Chondrocyte (in vitro differentiated cells): ENCODE measurements around the gene VPS13C. TPM values are rescaled to one million over a fixed set of nuclear protein-coding genes. Genes with fewer than 3 reads are reported as not detected.

ENCODE experiments used
- DNase-seq: peaks from one replicate; pipeline ENCODE4 v3.0.0; 2021; ENCODE audit warnings: mixed read lengths, low spot score
- H3K27ac Mint-ChIP-seq: one replicate; pipeline ENCODE4 v1.8.0; 2021; ENCODE audit warnings: mild to moderate bottlenecking, moderate library complexity, mixed read lengths; ENCODE audit not compliant: unreplicated experiment
- H3K27me3 Mint-ChIP-seq: 2 replicates; pipeline ENCODE4 v1.8.0; 2021; ENCODE audit warnings: low read depth, mixed read lengths
- H3K36me3 Mint-ChIP-seq: 2 replicates; pipeline ENCODE4 v1.8.0; 2021; ENCODE audit warnings: low read depth, mixed read lengths
- H3K4me1 Mint-ChIP-seq: 2 replicates; pipeline ENCODE4 v1.8.0; 2021; ENCODE audit warnings: low read depth, mild to moderate bottlenecking, mixed read lengths
- H3K4me3 Mint-ChIP-seq: one replicate; pipeline ENCODE4 v1.8.0; 2021; ENCODE audit warnings: mild to moderate bottlenecking, moderate library complexity, mixed read lengths; ENCODE audit not compliant: unreplicated experiment
- H3K9me3 Mint-ChIP-seq: 2 replicates; pipeline ENCODE4 v1.8.0; 2021; ENCODE audit warnings: low read depth, mixed read lengths
- CTCF ChIP-seq: fragments of 200-600 bp; sonication (generic); IDR thresholded peaks from 2 replicates; pipeline ENCODE4 v1.5.0; 2021; ENCODE audit warnings: antibody characterized with exemption, mild to moderate bottlenecking, moderate library complexity
- total RNA-seq: library from RNA; stranded (reverse); gene quantifications from 3 replicates; pipeline ENCODE4 v1.2.1, GENCODE V29; 2021

VPS13C gene
- total RNA-seq, 1 donor from 2014 or later, result 46.0 TPM

- Mint-ChIP-seq H3K4me1 (peaks cover 26% of the 10 kb centered on the region), H3K4me3 (no peak overlapping the region), H3K27ac (peak overlapping the region; percentile 78), H3K27me3 (no peaks in the 10 kb centered on the region), H3K9me3 (no peaks in the 10 kb centered on the region), H3K36me3 (no peaks in the 10 kb centered on the region)
- no peak for TF ChIP-seq CTCF
- no peak for DNase-seq
Observed at GRCh38 chr15:62088353-62088693, 28.1 kb upstream of the VPS13C start.

- peak overlapping the region; percentile 11 for H3K4me3 Mint-ChIP-seq
- DNase-seq, result no peak
- no peak for TF ChIP-seq CTCF
- H3K36me3 Mint-ChIP-seq, result no peaks in the 10 kb centered on the region
- peak overlapping the region; percentile 78 for H3K27ac Mint-ChIP-seq
- H3K27me3 Mint-ChIP-seq, result no peaks in the 10 kb centered on the region
- H3K9me3 Mint-ChIP-seq, result no peaks in the 10 kb centered on the region
- H3K4me1 Mint-ChIP-seq, result peaks cover 26% of the 10 kb centered on the region
Observed at GRCh38 chr15:62087671-62088352, 27.6 kb upstream of the VPS13C start.

GRCh38 chr15:62085740-62086139 is 25.5 kb upstream of the VPS13C start:
- H3K9me3 Mint-ChIP-seq, result peaks cover 3% of the 10 kb centered on the region
- peaks cover 5% of the 10 kb centered on the region for H3K36me3 Mint-ChIP-seq
- H3K4me3 Mint-ChIP-seq, result no peak overlapping the region
- peaks cover 26% of the 10 kb centered on the region for H3K4me1 Mint-ChIP-seq
- H3K27me3 Mint-ChIP-seq, result no peaks in the 10 kb centered on the region
- peak overlapping the region; percentile 71 for H3K27ac Mint-ChIP-seq
- TF ChIP-seq CTCF, result no peak
- no peak for DNase-seq

DNA sequence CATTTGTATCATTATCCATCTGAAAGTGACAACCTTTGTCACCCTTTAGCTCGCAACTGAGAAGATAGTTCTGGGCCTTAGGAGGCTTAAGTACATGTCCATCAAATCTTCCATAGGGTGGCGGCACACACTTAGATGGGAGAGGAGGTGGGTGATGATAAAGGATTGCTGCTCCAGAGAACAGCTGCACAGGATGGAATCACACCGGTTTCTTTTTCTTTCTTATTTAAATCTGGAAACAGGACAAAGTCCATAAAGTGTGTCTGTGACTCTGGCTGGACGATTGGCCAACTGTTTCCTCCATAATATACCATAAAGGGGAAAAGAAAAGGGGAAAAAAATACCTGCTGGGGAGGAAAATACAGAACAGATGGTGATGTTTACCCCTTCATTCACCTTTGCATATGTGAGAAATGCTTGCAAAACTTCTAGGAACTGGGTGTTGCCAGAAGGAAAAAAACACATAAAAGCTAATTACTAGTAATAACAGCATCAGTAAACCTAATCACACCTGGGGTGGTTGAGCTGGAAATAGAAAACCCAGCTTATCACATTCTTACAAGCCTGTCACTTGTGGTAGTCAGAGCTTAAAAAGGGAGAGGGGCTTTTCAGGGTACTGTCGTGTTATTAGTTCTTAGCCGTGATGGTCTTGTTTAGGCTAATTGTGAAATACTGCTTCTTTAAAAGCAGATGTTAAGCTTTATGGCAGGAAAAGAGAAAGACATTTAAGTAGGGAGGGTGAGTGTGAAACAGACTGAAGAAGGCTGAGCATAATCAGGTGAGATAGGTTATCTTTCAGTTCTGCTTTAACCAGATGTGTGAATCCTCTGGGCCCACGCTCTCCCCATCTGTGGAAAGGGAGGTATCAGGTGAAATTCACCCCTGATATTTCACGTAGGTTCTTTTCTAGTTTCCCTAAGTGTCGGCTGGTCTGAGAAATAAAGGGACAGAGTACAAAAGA is 23.2 kb upstream of the VPS13C start:
- no peak for TF ChIP-seq CTCF
- Mint-ChIP-seq H3K27me3 (peaks cover 1% of the 10 kb centered on the region), H3K36me3 (peaks cover 5% of the 10 kb centered on the region), H3K27ac (no peak overlapping the region), H3K4me3 (no peak overlapping the region), H3K4me1 (peaks cover 17% of the 10 kb centered on the region), H3K9me3 (peaks cover 3% of the 10 kb centered on the region)
- no peak for DNase-seq

GRCh38 chr15:62079594-62079993 is 19.3 kb upstream of the VPS13C start:
- H3K9me3 Mint-ChIP-seq, result peaks cover 3% of the 10 kb centered on the region
- no peak for TF ChIP-seq CTCF
- no peak for DNase-seq
- H3K27ac Mint-ChIP-seq, result no peak overlapping the region
- H3K36me3 Mint-ChIP-seq, result peaks cover 5% of the 10 kb centered on the region
- no peak overlapping the region for H3K4me3 Mint-ChIP-seq
- H3K27me3 Mint-ChIP-seq, result peaks cover 1% of the 10 kb centered on the region
- H3K4me1 Mint-ChIP-seq, result no peaks in the 10 kb centered on the region
